Measurements from ENCODE around the gene TXNRD2. TPM values are rescaled to one million over a fixed set of nuclear protein-coding genes. Genes with fewer than 3 reads are reported as not detected.

The TXNRD2 gene
- total RNA-seq, 4 donors from 2014 or later = 16.7 to 33.1 (median 20.3) TPM

DNA sequence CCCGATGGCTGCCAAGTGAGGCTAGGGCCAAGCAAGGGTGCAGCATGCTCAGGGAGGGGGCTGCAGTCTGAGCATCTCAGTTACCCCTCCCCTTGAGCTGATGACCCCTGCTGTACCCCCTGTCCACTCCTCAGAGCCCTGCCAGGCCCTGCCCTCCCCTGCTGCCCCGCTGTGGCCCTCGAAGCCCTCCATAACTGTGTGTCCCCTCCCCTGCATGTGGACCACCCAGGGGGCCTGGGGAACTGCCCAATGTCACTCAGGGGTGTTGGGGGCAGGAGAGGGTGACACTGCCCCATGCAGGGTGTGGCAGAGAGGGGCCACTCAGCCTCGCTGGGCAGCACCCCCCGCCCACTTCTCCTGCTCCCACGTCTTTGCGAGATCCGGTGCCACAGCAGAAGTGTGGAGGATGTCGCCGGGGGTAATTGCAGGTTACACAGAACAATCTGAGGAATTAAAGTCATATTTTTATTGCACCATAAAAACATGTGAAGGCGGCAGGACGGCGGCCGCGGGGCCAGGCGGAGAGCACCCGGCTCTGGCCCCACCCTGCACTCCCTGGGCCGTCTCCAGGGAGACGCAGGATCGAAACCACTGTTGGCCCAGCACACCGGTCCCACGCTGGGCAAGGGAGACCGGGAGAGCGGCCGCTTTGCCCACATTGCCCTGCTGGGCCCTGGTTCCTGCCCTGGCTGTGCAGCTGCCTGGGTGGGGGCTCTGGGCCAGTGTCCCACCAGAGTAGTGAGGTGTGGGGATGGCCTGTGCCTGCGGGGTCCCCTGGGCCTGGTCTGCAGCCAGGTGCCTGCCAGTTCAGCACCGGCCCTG lies 68.3 kb downstream of the TXNRD2 start:
- ATAC-seq = no peak
- Histone ChIP-seq H3K36me3 (peaks cover 0 to 39% of the 10 kb centered on the region in 2 donors), H3K4me3 (no peak overlapping the region), H3K27me3 (no peaks in the 10 kb centered on the region), H3K9me3 (no peaks in the 10 kb centered on the region), H3K27ac (no peak overlapping the region), H3K4me1 (no peaks in the 10 kb centered on the region)
- 86% methylated on average over 10 of the region's 27 CpGs; no CpG with 5 or more reads in 1 of the 2 donors for WGBS, 2 donors (ENCODE audit: low coverage in 1 of 2)
- no peak for TF ChIP-seq POLR2AphosphoS5 (IDR thresholded peaks at IDR 0.05)
- no peak for TF ChIP-seq POLR2A (IDR thresholded peaks at IDR 0.05)
- TF ChIP-seq, protein P1, sequence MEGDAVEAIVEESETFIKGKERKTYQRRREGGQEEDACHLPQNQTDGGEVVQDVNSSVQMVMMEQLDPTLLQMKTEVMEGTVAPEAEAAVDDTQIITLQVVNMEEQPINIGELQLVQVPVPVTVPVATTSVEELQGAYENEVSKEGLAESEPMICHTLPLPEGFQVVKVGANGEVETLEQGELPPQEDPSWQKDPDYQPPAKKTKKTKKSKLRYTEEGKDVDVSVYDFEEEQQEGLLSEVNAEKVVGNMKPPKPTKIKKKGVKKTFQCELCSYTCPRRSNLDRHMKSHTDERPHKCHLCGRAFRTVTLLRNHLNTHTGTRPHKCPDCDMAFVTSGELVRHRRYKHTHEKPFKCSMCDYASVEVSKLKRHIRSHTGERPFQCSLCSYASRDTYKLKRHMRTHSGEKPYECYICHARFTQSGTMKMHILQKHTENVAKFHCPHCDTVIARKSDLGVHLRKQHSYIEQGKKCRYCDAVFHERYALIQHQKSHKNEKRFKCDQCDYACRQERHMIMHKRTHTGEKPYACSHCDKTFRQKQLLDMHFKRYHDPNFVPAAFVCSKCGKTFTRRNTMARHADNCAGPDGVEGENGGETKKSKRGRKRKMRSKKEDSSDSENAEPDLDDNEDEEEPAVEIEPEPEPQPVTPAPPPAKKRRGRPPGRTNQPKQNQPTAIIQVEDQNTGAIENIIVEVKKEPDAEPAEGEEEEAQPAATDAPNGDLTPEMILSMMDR (IDR thresholded peaks at IDR 0.05) = no peak
- TF ChIP-seq EP300 (IDR thresholded peaks at IDR 0.05) = no peak

DNA sequence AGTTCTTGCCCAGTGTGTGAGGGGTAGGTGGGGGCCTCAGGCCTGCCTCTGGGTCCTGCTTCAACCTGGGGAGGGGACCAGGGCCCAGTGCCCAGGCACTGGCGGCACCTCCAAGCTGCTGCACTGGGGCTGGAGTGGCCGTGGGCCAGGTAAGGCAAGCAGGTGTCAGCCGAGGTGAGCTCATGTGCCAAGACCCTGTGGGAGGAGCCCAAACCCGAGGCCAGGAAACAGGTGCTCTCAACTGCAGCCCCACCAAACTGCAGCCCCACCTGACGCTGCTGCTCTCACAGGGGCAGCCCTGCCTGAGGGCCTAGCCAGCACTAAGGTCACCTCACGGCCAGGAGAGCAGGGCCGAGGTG lies 68.9 kb downstream of the TXNRD2 start:
- H3K27ac ChIP-seq = no peak overlapping the region
- H3K27me3 ChIP-seq = no peaks in the 10 kb centered on the region
- no CpG with 5 or more reads among the region's 7 CpGs for WGBS, 2 donors (ENCODE audit: low coverage in 1 of 2)
- ATAC-seq = no peak
- no peaks in the 10 kb centered on the region for H3K9me3 ChIP-seq
- TF ChIP-seq, protein P1 (IDR thresholded peaks at IDR 0.05) = no peak
- no peak for TF ChIP-seq EP300 (IDR thresholded peaks at IDR 0.05)
- no peak for TF ChIP-seq POLR2AphosphoS5 (IDR thresholded peaks at IDR 0.05)
- no peak for TF ChIP-seq POLR2A (IDR thresholded peaks at IDR 0.05)
- no peaks in the 10 kb centered on the region for H3K4me1 ChIP-seq
- H3K36me3 ChIP-seq = peaks cover 0 to 33% of the 10 kb centered on the region in 2 donors
- H3K4me3 ChIP-seq = no peak overlapping the region

DNA sequence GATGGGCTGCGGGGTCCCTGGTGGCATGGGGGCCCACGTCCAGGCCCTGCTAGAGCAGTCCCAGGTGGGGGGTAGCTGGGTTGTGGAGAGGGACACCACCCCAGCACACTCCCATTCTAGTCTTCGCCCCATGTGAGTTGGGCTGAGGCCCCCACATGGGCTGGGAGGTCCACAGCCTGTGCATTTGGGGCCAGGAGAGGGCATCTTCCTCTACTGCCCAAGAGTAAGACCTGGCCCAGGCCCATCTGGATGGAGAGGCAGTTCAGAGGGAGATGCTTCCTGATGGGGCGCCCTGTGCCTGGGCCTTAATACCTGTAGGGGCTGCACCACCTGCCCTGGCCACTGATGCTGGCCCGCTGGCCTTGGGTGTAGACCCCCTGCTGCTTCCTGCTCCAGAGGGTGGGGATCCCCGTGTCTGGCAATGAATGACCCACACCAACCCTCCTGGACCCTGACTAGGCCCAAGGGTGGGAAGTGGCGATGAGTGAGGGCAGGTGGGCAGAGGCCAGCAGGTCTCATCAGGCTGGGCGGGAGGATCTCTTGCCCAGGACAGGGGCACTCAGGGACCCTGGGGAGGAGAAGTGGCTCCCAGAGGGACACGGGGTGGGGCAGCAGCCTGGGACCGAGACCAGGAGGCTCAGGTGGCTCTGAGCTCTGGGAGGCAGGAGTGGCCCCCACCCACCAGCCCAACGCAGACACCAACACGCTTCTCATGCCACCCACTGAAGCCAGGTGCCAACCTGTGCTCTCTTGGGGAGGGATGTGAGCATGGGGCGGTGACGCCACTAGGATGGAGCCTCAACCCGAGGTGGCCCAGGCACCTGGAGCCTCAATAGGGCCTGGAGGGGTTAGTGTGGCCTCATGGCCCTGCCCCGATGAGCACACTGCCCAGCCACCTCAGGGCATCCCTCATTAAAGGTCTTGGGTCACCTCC lies 69.5 kb downstream of the TXNRD2 start:
- no peak overlapping the region for H3K27ac ChIP-seq
- no peak for TF ChIP-seq EP300 (IDR thresholded peaks at IDR 0.05)
- no peak for TF ChIP-seq POLR2A (IDR thresholded peaks at IDR 0.05)
- no peak for TF ChIP-seq POLR2AphosphoS5 (IDR thresholded peaks at IDR 0.05)
- TF ChIP-seq, protein P1 (IDR thresholded peaks at IDR 0.05) = no peak
- ATAC-seq = no peak
- H3K4me1 ChIP-seq = no peaks in the 10 kb centered on the region
- H3K27me3 ChIP-seq = no peaks in the 10 kb centered on the region
- 94% methylated on average over 6 of the region's 16 CpGs; no CpG with 5 or more reads in 1 of the 2 donors for WGBS, 2 donors (ENCODE audit: low coverage in 1 of 2)
- no peaks in the 10 kb centered on the region for H3K9me3 ChIP-seq
- no peak overlapping the region for H3K4me3 ChIP-seq
- H3K36me3 ChIP-seq = peaks cover 0 to 26% of the 10 kb centered on the region in 2 donors

DNA sequence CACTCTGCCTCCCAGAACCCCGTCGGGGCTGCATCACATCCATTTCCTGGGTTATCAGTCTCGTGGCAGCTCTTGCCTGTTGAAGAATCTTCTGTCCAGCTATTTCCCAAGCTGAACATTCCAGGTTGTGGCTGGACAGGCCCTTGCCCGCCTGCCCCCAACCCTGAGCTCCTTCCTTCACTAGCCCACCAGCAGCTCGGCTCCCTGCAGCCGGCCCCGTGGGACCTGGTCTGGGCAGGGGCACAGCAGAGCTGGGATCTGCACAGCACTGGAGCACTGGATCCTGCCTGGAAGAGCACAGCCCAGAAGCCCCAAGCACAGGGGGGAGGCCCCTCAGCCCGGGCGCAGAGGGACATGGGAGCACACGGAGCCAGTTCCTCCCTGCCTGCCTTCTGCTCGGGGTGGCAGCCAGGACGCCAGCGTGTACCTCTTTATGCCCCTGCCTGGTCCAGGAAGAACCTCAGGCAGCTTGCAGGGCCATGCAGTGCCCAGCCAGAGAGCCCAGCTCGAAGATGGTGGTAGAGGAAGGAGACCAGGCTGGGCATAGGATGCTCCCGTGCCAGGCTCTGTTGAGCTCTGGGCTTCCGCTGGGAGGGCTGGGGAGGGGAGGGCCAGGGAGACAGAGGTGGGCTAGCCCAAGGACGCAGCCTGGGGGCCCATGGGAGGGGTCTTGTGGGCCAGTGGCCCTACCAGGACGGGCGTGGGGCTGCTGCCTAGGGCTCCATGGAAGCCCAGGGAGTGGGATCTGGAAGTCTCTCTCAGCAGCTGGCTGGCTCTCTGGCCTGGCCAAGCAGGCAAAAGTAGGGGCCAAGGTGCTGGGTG lies 70.4 kb downstream of the TXNRD2 start:
- Histone ChIP-seq H3K27me3 (no peaks in the 10 kb centered on the region), H3K4me3 (no peak overlapping the region), H3K36me3 (peaks cover 0 to 18% of the 10 kb centered on the region in 2 donors), H3K4me1 (no peaks in the 10 kb centered on the region), H3K9me3 (no peaks in the 10 kb centered on the region), H3K27ac (no peak overlapping the region)
- TF ChIP-seq POLR2AphosphoS5 (IDR thresholded peaks at IDR 0.05) = no peak
- no peak for TF ChIP-seq EP300 (IDR thresholded peaks at IDR 0.05)
- TF ChIP-seq, protein P1 (IDR thresholded peaks at IDR 0.05) = no peak
- TF ChIP-seq POLR2A (IDR thresholded peaks at IDR 0.05) = no peak
- no peak for ATAC-seq
- WGBS, 2 donors (ENCODE audit: low coverage in 1 of 2) = 86% methylated on average over 5 of the region's 19 CpGs; no CpG with 5 or more reads in 1 of the 2 donors
